Stimulated activated CD8-positive, alpha-beta memory T cell treated with anti-CD3 and anti-CD28 coated beads, Interleukin-12 subunit alpha, Interleukin-12 subunit beta, amount 100 ng/mL, for 4 hours (primary cell): Measurements from ENCODE around the gene PTPN23.

Source experiments
- DNase-seq: peaks from one replicate; pipeline ENCODE4 v3.0.0-alpha.2; 2020; ENCODE audit warnings: low read depth

Gene PTPN23

DNA sequence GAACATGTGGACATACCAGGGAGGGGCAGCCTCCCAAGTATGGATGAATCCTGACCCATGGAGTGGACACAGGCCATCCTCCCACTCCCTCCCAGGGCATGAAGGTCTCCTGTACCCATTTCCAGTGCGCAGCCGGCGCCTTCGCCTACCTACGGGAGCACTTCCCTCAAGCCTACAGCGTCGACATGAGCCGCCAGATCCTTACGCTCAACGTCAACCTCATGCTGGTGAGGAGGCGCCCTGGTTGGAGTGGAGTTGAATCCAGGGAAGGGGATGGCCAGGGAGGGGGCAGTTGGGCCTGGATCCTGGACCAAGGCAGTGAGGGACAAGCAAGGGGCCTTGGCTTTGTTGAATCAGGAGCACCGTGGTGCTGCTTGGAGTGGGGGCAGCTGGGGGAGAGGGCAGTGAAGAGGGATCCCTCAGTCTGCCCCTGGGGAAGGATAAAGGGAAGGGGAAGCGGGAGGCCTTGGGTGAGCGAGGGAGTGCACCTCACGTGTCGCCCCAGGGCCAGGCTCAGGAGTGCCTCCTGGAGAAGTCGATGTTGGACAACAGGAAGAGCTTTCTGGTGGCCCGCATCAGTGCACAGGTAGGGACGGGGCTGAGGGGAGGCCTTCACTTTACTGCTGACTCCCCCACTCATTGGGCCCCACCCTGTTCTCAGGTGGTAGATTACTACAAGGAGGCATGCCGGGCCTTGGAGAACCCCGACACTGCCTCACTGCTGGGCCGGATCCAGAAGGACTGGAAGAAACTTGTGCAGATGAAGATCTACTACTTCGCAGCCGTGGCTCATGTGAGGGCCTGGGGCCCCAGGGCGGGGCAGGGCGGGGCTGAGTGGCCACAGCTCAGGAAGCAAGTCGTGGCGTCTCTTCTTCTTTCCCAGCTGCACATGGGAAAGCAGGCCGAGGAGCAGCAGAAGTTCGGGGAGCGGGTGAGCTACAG lies 25.3 kb downstream of the PTPN23 start:
- no peak for DNase-seq

DNA sequence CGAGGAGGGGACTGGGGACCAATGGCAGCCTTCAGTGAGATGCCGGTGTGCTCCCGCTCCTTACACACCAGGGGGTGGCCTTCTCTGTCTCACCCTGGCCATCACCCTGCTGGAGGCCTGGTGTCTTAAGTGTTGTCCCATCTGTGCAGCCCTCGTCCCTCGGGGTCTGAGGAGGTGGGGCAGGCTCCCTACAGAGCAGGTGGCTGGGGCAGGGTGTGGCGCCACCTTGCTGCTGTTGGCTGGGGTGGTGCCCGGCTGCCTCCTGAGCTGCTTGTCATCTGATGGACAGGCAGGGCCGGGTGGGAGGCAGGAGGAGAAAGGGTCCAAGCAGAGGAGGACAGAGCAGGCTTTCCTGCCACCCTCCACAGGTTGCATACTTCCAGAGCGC lies 25.9 kb downstream of the PTPN23 start:
- DNase-seq: no peak

- DNase-seq: no peak
These were observed 26.4 kb downstream of the PTPN23 start for GRCh38 chr3:47407237-47407636.

DNA sequence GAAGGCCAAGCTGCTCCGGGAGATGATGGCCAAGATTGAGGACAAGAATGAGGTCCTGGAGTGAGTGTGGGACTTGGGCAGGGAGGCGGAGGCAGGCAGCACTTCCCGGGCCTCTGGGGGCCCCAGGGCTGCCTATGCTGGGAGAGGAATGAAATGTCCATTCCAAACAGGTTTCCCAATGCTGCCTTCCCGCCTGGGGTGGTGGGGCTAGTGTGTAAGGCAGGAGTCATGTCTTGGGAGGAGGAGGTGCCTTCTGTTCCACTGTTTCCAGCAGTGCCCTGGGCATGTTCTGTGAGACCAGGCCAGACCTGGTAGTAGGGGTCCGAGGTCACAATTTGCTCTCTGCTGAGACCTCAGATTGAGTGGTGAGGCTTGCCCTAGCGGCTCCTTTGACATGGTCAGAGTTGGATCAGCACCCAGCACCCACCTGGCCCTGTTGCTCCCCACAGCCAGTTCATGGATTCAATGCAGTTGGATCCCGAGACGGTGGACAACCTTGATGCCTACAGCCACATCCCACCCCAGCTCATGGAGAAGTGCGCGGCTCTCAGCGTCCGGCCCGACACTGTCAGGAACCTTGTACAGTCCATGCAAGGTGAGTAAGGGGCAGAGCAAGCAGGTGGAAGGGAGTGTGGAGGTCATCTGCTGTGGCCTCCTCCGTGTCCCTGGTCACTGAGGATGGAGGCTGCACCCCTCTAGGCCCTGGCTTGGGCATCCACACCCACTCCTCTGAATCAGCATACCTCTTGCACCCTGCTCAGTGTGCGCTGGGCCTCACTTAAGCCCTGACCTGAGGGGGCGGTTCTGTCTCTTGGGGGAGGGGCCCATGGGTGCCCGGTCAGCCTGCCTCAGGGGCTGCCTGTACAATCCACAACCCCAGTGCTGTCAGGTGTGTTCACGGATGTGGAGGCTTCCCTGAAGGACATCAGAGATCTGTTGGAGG lies 27.3 kb downstream of the PTPN23 start:
- DNase-seq: no peak

DNA sequence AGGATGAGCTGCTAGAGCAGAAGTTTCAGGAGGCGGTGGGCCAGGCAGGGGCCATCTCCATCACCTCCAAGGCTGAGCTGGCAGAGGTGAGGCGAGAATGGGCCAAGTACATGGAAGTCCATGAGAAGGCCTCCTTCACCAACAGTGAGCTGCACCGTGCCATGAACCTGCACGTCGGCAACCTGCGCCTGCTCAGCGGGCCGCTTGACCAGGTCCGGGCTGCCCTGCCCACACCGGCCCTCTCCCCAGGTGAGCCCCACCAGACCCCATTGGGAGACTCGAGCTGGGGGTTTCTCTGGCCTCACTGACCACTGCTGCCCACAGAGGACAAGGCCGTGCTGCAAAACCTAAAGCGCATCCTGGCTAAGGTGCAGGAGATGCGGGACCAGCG lies 28.0 kb downstream of the PTPN23 start:
- no peak for DNase-seq

GRCh38 chr3:47409284-47409683 lies 28.5 kb downstream of the PTPN23 start:
- DNase-seq: no peak

GRCh38 chr3:47409688-47410416 lies 29.0 kb downstream of the PTPN23 start:
- DNase-seq: no peak

DNA sequence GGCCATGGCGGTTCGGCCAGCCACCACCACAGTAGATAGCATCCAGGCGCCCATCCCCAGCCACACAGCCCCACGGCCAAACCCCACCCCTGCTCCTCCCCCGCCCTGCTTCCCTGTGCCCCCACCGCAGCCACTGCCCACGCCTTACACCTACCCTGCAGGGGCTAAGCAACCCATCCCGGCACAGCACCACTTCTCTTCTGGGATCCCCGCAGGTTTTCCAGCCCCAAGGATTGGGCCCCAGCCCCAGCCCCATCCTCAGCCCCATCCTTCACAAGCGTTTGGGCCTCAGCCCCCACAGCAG lies 29.5 kb downstream of the PTPN23 start:
- no peak for DNase-seq

GRCh38 chr3:47410801-47411646 lies 30.2 kb downstream of the PTPN23 start:
- no peak for DNase-seq

- DNase-seq: no peak
These were observed 31.1 kb downstream of the PTPN23 start for GRCh38 chr3:47411696-47412452.

- no peak for DNase-seq
These were observed 31.6 kb downstream of the PTPN23 start for GRCh38 chr3:47412453-47412756.

GRCh38 chr3:47412842-47413520 lies 32.2 kb downstream of the PTPN23 start:
- no peak for DNase-seq

DNA sequence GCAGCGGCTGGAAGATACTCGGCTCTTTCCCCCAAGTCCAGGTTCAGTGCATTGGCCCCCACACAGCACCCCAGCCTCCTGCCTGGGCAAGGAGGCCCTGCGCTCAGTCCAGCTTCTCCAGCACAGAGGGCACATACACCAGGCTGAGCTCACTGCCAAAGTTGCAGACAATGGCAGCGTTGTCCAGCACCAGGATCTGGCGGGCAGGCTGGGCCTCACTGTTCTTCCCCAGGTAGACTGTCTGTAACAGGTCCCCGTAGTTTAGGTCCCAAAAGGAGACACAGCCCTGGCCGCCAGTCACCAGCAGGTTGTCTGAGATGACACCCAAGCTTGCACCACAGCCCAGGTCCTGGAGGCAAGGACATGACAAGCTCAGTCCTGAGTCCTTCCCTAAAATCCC lies 32.9 kb downstream of the PTPN23 start:
- no peak for DNase-seq

DNA sequence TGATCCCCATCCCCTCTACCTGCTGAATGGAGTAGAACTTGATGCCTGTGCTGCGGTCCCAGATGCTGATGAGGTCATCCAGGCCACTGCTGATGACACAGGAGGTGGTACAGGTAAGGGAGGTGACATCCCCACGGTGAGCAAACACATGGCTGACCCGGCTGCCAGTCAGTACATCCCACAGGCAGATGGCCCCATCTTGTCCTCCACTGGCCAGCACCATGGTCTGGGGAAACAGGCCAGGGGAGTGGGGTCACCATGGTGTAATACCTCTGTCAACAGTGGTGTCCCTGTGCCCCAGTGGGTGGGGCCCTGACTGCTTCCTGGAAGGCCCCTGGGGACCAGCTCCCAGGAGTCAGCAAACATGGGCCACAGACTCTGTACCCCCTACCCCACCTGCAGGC lies 33.3 kb downstream of the PTPN23 start:
- no peak for DNase-seq

DNA sequence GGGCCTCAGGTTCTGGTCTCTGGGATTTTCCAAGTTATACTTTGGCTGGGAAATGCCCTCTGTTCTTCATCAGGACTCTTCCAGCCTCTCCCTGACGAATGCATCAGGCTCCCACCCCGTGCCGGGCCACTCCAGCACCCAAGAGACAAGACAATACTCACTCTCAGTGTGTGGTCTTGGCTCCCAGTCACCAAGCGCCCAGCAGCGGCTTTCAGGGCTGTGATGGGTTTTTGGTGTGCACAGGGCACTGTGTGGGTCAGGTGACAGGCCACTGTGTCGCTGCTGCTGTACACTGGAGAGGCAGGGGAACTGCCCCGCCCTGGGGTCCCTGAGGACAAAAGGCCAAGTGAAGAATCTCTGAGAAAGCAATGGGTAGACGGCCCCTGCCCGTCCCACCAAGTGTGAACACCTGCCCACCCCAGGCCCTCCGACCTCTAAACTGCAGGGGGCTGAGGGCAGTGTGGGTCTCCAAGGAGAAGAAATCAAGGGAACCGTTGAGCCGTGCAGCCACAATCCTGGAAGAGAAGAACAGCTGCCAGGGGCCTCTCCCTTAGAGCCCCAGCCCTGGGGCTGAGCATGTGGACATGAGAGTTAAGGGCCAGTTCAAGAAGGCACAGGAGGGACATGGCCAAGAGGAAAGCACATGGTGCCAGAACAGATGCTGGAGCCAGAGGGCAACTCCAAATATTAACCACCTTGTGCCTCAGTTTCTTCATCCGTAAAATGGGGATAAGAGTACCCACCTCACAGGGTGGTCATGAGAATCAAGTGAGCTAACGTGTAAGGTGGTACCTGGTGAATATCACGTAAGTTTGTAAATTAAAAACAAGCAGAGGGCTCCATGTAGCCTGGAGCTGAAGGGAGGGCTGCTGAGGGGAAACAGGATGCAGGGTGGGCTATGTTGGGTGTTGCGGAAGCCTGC lies 34.1 kb downstream of the PTPN23 start:
- DNase-seq: no peak

DNA sequence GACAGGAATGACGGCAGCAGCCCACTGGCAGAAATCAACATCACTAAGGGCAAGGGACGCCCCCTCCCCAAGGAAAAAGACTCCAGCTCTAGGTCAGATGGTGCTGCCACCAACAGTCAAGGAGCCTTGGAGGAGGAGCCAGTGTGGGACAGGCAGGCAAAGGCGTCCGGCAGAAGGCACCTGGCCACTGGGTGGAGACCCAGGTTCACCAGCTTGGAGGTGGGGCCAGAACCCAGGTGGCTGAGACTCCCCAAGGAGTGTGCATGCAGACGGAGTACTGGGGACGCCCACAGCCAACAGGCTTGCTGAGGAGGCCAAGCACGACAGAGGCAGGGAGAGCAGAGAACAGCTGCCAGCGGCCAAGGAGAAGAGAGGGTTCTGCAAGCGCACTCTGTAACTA lies 35.2 kb downstream of the PTPN23 start:
- DNase-seq: no peak

DNA sequence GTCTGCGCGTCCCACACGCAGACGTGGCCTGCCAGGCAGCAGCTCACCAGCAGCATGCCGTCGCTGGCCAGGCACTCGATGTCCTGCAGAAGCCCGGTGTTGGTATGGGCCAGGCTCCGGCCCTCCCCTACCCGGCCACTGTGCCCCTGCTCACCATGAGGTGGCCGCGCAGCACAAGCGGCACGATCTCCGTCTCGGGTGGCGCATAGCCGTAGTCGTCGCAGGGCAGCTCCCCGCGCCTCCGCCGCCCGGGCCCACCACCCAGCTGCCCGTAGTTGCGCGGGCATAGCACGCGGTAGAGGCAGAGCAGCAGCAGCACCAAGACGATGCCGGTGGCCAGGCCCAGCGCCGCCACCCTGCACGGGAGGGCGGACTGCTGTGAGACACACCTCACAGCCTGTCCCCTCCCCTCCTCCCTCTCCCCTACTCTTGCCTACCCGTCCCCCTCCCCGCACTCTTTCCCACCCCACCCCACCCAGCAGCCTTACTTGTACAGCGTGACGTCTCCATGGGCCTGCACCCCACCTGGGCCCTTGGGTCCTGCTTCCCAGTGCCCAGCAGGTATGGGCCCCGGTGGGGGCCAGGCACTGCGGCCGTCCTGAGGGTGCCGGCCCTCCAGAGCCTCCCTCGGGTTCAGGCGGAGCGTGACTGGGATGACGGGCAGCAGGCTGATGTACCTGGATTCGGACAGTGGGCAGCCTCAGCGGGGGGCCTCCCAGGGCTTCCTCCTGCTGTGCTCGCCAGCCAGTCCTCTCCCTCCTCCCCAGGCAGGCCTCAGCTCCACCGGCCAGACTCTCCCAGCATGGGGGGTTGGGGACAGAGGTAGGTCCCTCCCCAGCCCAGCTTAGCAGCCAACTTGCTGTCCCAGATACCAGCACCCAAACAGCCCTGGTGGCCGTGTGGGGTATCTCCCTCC lies 37.6 kb downstream of the PTPN23 start:
- DNase-seq: no peak
